KBM-7 (cell line): ENCODE data around the gene GBP3.
"Not testable (repeated sequence)": the region's sequence is repeated elsewhere in the genome, so short reads cannot be mapped to it uniquely, and the experiment has no call there.

ENCODE experiments used
- DNase-seq: peaks from one replicate; pipeline ENCODE4 v3.0.0-alpha.2; 2015
- in situ Hi-C: fragments of 300-500 bp; cut with MboI; formaldehyde crosslinking; loops from 2 replicates; pipeline ENCODE4 v1.14.3; 2020; ENCODE audit warnings: low sequenced_read_pairs, low pct_unique_long_range_greater_than_20kb, mixed read lengths

The GBP3 gene

DNA sequence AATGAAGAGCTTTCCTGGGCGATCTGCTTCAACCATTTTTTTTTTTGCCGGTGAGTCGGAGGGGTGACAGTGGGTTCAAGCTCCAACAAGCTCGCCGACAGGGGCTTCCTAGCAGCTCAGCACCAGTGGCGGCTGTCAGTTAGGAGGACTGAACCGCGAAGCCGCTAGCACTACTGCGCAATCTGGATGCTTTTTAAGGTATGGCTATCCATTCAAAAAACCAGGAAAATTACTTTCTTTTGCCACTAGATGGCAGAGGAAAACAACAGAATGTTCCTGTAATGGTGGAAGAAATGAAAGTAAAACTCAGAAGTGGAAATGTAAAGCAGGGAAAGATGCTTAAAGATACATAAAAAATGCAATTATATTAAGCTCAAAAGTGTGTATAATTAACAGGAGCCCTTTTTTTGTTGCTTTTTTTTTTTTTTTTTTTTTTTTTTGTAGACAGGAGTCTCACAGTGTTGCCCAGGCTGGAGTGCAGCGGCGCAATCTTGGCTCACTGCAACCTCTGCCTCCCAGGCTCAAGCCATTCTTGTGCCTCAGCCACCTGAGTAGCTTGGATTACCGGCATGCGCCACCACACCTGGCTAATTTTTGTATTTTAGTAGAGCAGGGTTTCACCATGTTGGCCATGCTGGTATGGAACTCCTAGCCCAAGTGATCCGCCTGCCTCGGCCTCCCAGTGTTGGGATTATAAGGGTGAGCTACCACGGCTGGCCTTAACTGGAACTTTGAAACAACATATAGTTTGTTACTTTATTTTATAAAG lies 38.7 kb downstream of the GBP3 start:
- in situ Hi-C loops = no loop called here
- peak; percentile 59 for DNase-seq

DNA sequence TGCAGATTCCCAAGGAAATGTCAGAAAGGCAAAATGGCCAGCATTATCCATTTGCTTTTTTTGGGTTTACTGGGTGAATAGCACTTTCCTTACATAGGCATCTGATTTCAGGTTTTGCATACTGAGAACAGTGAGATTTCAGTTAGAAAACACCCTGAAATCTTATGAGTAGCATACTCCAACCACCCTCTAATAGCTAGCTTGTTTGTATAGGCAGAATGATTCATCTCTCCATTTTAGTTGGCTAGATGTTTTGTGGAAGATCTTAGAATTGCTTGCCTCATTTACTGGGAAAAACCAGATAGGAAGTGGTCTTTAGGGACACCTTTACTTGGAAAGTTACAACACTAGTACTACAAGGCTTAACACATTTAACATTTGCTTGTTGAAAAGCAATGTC lies 40.6 kb downstream of the GBP3 start:
- in situ Hi-C loops = no loop called here
- DNase-seq = no peak

DNA sequence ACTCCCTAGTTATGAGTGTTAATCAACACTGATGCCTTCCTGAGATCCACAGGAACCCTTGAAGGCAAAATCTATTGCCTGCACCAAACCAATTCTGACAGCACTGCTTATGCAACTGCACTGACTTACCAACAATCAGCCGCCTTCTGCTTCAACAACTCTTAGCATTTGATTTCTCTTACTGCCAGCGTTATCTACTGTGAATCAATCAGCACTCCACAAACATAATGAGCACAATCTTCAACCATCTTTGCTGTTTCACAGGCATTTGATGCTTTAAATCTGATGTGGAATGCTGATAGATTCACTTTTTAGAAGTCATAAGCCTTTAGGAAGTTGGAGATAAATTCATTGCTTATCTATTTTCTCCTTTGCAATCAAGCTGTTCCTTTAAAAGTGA lies 41.2 kb downstream of the GBP3 start:
- DNase-seq, in situ Hi-C loops: not testable (repeated sequence)

DNA sequence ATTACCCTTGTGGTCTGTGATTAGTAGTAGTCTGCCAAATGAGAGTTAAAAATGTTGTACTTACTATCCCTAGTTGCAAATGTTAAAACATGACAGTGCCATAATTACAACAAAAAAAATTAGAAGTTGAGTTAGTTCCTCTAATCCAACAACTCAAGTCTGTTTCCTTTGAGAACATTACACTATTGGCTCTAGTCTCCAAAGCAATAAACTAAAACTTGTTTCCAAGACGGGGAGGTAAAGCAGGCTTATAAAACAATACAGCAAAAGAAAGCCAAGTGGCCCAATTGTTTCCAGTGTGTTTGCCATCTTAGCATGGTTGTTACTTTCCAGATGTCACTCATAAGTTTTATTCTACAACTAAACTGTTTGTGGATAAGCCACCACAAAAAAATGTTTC lies 41.8 kb downstream of the GBP3 start:
- in situ Hi-C loops = no loop called here
- DNase-seq = no peak

DNA sequence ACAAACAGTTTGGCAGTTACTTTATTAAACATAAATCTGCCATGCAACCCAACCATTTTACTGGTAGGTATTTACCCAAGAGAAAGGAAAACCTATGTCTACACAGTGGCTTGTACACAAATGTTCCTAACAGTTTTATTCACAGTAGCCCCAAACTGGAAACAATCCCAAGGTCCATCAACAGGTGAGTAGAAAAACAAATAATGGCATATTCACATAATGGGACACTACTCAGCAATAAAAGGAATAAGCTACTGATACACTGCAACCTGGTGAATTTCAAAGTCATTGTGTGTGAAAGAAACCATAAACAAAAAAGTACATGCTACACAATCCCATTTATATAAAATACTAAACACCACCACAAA lies 42.9 kb downstream of the GBP3 start:
- in situ Hi-C loops = no loop called here
- no peak for DNase-seq

DNA sequence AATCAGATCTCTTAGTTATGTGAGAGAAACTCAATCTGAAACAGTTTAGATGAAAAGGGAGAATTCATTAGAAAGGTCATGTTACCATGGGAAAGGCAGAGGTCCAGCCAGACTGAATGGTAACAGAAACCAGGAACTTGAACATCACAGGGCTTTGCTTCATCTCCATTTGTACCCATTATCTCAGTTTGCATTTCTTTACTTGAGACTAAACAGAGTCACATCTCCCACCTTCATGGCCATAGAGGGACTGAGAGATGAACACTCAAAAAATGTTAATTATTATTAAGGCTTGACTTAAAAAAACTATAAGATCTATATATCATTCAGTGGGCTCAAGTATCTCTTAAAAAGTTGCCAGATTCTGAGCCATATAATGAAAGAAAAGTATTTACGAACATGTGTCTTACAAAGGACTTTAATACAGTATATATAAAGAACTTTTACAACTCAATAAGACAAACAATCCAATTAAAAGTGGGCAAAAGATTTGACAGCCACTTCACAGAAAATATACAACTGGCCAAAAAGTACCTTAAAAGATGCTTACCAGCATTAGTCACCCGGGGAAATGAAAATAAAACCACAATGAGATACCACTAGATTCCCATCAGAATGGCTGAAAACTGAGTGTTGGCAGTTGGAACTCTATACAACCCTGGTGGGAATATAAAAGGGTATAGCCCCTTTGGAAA lies 43.5 kb downstream of the GBP3 start:
- in situ Hi-C loops = no loop called here
- no peak for DNase-seq

DNA sequence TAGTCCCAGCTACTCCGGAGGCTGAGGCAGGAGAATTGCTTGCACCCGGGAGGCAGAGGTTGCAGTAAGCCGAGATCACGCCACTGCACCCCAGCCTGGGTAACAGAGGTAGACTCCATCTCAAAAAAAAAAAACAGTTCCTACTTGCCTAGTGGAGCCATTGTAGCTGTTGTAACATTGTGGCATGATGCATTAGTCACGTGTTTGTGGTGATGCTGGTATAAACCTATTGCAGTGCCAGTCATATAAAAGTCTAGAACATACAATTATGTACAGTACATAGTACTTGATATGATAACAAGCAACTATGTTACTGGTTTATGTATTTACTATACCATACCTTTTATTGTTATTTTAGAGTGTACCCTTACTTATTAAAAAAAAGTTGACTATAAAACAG lies 46.4 kb downstream of the GBP3 start:
- DNase-seq = no peak
- in situ Hi-C loops = no loop called here

DNA sequence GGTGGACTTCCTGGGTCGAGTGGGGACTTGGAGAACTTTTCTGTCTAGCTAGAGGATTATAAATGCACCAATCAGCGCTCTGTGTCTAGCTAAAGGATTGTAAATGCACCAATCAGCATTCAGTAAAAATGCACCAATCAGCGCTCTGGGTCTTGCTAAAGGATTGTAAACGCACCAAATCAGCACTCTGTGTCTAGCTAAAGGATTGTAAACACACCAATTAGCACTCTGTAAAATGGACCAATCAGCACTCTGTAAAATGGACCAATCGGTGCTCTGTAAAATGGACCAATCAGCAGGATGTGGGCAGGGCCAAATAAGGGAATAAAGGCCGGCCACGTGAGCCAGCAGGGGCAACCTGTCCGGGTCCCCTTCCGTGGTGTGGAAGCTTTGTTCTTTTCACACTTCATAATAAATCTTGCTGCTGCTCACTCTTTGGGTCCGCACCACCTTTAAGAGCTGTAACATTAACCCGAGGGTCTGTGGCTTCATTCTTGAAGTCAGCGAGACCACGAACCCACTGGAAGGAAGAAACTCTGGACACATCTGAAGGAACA lies 48.0 kb downstream of the GBP3 start:
- DNase-seq, in situ Hi-C loops: not testable (repeated sequence)

DNA sequence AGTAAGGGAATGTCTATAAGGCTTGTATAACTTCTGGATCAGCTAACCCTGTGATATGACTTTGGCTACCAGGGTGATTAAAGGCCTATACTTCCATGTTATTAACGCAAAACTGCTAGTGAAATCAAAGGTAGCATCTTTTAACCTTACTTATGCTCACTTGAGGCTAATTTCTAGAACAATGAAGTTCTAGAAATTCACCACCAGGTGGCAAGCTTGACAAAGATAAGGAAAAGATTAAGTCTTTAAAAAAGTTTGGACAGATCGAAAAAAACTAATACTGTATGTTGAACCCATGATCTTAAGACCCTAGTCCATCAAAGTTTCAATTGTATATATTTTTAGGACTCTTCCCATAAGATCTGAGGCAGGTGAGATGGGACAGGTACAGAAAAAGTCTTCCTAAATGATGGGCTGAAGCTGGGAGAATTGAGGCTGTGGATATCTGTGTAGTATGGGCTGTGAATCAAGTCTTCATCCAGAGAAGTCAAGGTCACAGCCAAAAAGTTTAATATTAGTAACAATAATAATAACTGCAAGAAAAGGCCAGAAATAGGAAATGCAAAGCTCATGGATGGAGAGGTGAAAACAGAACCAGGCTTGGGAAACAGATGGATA lies 49.0 kb downstream of the GBP3 start:
- DNase-seq = peak; percentile 63
- in situ Hi-C loops = no loop called here

DNA sequence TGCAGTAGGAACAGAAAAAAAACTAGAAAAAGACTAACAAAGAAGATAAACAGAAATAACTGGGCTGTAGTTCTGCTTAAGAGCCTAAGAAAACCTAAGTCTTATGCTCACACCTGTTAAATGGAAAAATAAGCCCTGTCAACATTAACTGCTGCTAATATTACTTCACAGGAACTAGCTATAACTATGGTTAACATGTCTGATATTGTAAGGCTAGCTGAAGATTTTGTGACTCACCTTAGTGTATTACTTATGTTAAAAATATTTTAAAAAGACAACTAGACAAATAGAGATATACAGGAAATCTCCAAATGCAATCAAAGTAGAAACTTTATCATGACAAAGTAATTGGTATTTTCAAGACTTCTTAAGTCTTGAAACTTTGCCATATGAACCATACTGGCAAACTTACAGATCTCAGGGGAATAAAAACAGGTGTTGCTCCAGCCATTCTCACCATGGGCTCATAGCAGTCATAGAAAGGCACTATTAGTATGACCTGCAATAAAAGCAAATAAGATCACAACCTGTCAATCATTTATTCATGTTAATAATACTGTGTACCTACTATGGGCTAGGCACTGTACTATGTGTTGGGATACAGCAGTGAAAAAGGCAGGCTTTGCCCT lies 60.9 kb downstream of the GBP3 start:
- in situ Hi-C loops = no loop called here
- no peak for DNase-seq

DNA sequence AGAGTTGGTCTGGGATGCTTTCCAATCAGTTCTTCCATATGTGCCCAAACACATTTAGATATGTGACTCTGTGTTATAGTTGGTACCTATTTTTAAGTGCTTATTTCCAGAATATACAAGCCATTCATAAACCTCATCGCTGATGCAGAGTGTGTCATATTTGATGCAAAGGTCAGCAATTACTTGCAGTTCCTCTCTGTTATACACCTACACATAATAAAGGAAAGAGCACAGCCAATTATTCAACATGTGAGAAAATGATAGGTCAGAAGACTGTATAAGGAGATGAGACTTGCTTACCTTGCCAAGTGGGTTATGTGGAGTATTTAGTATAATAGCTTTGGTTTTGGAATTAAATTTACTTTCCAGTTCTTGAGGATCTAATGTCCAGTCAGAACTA lies 61.6 kb downstream of the GBP3 start:
- DNase-seq = no peak
- in situ Hi-C loops = no loop called here
